BLaER1 treated with 17β-estradiol and CSF1 and Interleukin-3, amounts not matched to agents 10 nM and 100 nM (cell line): ENCODE measurements around the gene SCEL.
A peak's percentile ranks its signal among the peaks of the same experiment; 100 is the strongest.
"Not testable (repeated sequence)": the region's sequence is repeated elsewhere in the genome, so short reads cannot be mapped to it uniquely, and the experiment has no call there.

Experiments used
- H3K27ac ChIP-seq, 11 experiments: shearing (Covaris generic); formaldehyde crosslinking; 2 replicates each; pipeline ENCODE4 v1.8.1; 2022
- H3K27me3 ChIP-seq, 11 experiments: shearing (Covaris generic); formaldehyde crosslinking; 2 replicates each; pipeline ENCODE4 v1.8.1; 2022
- H3K36me3 ChIP-seq, 11 experiments: shearing (Covaris generic); formaldehyde crosslinking; 2 replicates each; pipeline ENCODE4 v1.8.1; 2022
- H3K4me1 ChIP-seq, 10 experiments: shearing (Covaris generic); formaldehyde crosslinking; 2 replicates each; pipeline ENCODE4 v1.8.1; 2022
- H3K4me2 ChIP-seq, 11 experiments: shearing (Covaris generic); formaldehyde crosslinking; 2 replicates each; pipeline ENCODE4 v1.8.1; 2022
- H3K4me3 ChIP-seq, 10 experiments: shearing (Covaris generic); formaldehyde crosslinking; 2 replicates each; pipeline ENCODE4 v1.8.1; 2022
- H3K9ac ChIP-seq, 11 experiments: shearing (Covaris generic); formaldehyde crosslinking; 2 replicates each; pipeline ENCODE4 v1.8.1; 2022
- H3K9me3 ChIP-seq, 11 experiments: shearing (Covaris generic); formaldehyde crosslinking; replicated peaks in 1 of 11; 2 replicates each; pipeline ENCODE4 v1.8.1; 2022
- H4K20me1 ChIP-seq, 11 experiments: shearing (Covaris generic); formaldehyde crosslinking; 2 replicates each; pipeline ENCODE4 v1.8.1; 2022
- Cebpa-rat ChIP-seq, 11 experiments: shearing (Covaris generic); IDR thresholded peaks; 2 replicates each; pipeline ENCODE4 v1.8.1; 2022

Gene SCEL

GRCh38 chr13:77507931-77508776 lies 27.4 kb upstream of the SCEL start:
- Histone ChIP-seq H3K27ac (no peak overlapping the region), H3K36me3 (no peaks in the 10 kb centered on the region), H3K4me1 (peaks cover 0 to 9% (median 6%) of the 10 kb centered on the region in 10 experiments; a peak in 12 of 20 replicates), H3K4me2 (no peak overlapping the region), H3K4me3 (no peak overlapping the region), H3K9ac (no peak overlapping the region), H3K9me3 (no peaks in the 10 kb centered on the region), H4K20me1 (no peaks in the 10 kb centered on the region), H3K27me3 (no peaks in the 10 kb centered on the region)
- TF ChIP-seq Cebpa-rat (IDR thresholded peaks at IDR 0.05): no peak

GRCh38 chr13:77508959-77509620 lies 26.4 kb upstream of the SCEL start:
- Histone ChIP-seq H3K4me1 (peaks cover 9 to 16% (median 14%) of the 10 kb centered on the region in 10 experiments), H3K27ac (no peak overlapping the region)

GRCh38 chr13:77510156-77510555 lies 25.4 kb upstream of the SCEL start:
- Histone ChIP-seq H3K9ac (no peak overlapping the region), H3K27ac (no peak overlapping the region), H3K4me2 (no peak overlapping the region), H3K36me3 (no peaks in the 10 kb centered on the region), H3K9me3 (no peaks in the 10 kb centered on the region), H3K27me3 (no peaks in the 10 kb centered on the region), H3K4me3 (no peak overlapping the region), H4K20me1 (no peaks in the 10 kb centered on the region), H3K4me1 (peaks cover 17 to 23% (median 20%) of the 10 kb centered on the region in 10 experiments)
- no peak for TF ChIP-seq Cebpa-rat (IDR thresholded peaks at IDR 0.05)

More at GRCh38 chr13:77508959-77509620, 26.4 kb upstream of the SCEL start:
- Histone ChIP-seq H4K20me1 (no peaks in the 10 kb centered on the region), H3K9ac (no peak overlapping the region), H3K36me3 (no peaks in the 10 kb centered on the region), H3K4me3 (no peak overlapping the region), H3K27me3 (no peaks in the 10 kb centered on the region), H3K4me2 (peak overlapping the region in 7 of 11 experiments; percentile 6 to 48 (median 39); a peak in 10 of 22 replicates), H3K9me3 (no peaks in the 10 kb centered on the region)
- no peak for TF ChIP-seq Cebpa-rat (IDR thresholded peaks at IDR 0.05)

GRCh38 chr13:77511552-77511951 lies 24.0 kb upstream of the SCEL start:
- H3K27me3 ChIP-seq: no peaks in the 10 kb centered on the region
- TF ChIP-seq Cebpa-rat (IDR thresholded peaks at IDR 0.05): no peak
- H3K4me3 ChIP-seq: no peak overlapping the region
- no peak overlapping the region for H3K4me2 ChIP-seq
- H3K4me1 ChIP-seq: peaks cover 20 to 31% (median 26%) of the 10 kb centered on the region in 10 experiments
- no peak overlapping the region for H3K9ac ChIP-seq
- H3K9me3 ChIP-seq: no peaks in the 10 kb centered on the region
- H4K20me1 ChIP-seq: no peaks in the 10 kb centered on the region
- no peaks in the 10 kb centered on the region for H3K36me3 ChIP-seq
- H3K27ac ChIP-seq: no peak overlapping the region

- no peaks in the 10 kb centered on the region for H4K20me1 ChIP-seq
- H3K9ac ChIP-seq: no peak overlapping the region
- peak overlapping the region; percentile 40 to 63 (median 55); a peak in 21 of 22 replicates for H3K4me2 ChIP-seq
- no peak for TF ChIP-seq Cebpa-rat (IDR thresholded peaks at IDR 0.05)
- H3K36me3 ChIP-seq: no peaks in the 10 kb centered on the region
- peak overlapping the region in 5 of 11 experiments; percentile 2 to 43 (median 28); a peak in 4 of 22 replicates for H3K27ac ChIP-seq
- H3K4me3 ChIP-seq: no peak overlapping the region
- H3K27me3 ChIP-seq: no peaks in the 10 kb centered on the region
- H3K9me3 ChIP-seq: no peaks in the 10 kb centered on the region
- peaks cover 20 to 33% (median 26%) of the 10 kb centered on the region in 10 experiments for H3K4me1 ChIP-seq
Observed at GRCh38 chr13:77513719-77514335, 21.7 kb upstream of the SCEL start.

GRCh38 chr13:77514336-77514726 lies 21.2 kb upstream of the SCEL start:
- peak overlapping the region in 9 of 11 experiments; percentile 43 to 63 (median 58); a peak in 18 of 22 replicates for H3K4me2 ChIP-seq
- no peaks in the 10 kb centered on the region for H3K27me3 ChIP-seq
- H3K36me3 ChIP-seq: no peaks in the 10 kb centered on the region
- no peaks in the 10 kb centered on the region for H3K9me3 ChIP-seq
- TF ChIP-seq Cebpa-rat (IDR thresholded peaks at IDR 0.05): no peak
- no peak overlapping the region for H3K9ac ChIP-seq
- no peaks in the 10 kb centered on the region for H4K20me1 ChIP-seq
- H3K4me1 ChIP-seq: peaks cover 15 to 28% (median 24%) of the 10 kb centered on the region in 10 experiments
- no peak overlapping the region for H3K4me3 ChIP-seq
- H3K27ac ChIP-seq: peak overlapping the region in 4 of 11 experiments; percentile 15 to 43 (median 34); a peak in 3 of 22 replicates

GRCh38 chr13:77515785-77516184 lies 19.7 kb upstream of the SCEL start:
- H3K27ac ChIP-seq: no peak overlapping the region
- H3K9ac ChIP-seq: no peak overlapping the region
- no peaks in the 10 kb centered on the region for H3K36me3 ChIP-seq
- peaks cover 14 to 29% (median 22%) of the 10 kb centered on the region in 10 experiments for H3K4me1 ChIP-seq
- H3K27me3 ChIP-seq: no peaks in the 10 kb centered on the region
- H3K4me2 ChIP-seq: peak overlapping the region in 6 of 11 experiments; percentile 3 to 60 (median 17); a peak in 6 of 22 replicates
- H3K9me3 ChIP-seq: no peaks in the 10 kb centered on the region
- no peak overlapping the region for H3K4me3 ChIP-seq
- no peaks in the 10 kb centered on the region for H4K20me1 ChIP-seq
- no peak for TF ChIP-seq Cebpa-rat (IDR thresholded peaks at IDR 0.05)

GRCh38 chr13:77516342-77516789 lies 19.1 kb upstream of the SCEL start:
- no peak overlapping the region for H3K4me3 ChIP-seq
- no peak for TF ChIP-seq Cebpa-rat (IDR thresholded peaks at IDR 0.05)
- H3K9me3 ChIP-seq: no peaks in the 10 kb centered on the region
- peaks cover 14 to 29% (median 22%) of the 10 kb centered on the region in 10 experiments for H3K4me1 ChIP-seq
- no peaks in the 10 kb centered on the region for H3K27me3 ChIP-seq
- peak overlapping the region in 1 of 11 experiments; percentile 23; a peak in 1 of 22 replicates for H3K27ac ChIP-seq
- H4K20me1 ChIP-seq: no peaks in the 10 kb centered on the region
- peak overlapping the region in 7 of 11 experiments; percentile 1 to 60 (median 11); a peak in 8 of 22 replicates for H3K4me2 ChIP-seq
- H3K9ac ChIP-seq: no peak overlapping the region
- no peaks in the 10 kb centered on the region for H3K36me3 ChIP-seq

- Histone ChIP-seq H3K36me3 (no peaks in the 10 kb centered on the region), H3K27ac (no peak overlapping the region), H3K9me3 (no peaks in the 10 kb centered on the region; a peak in 1 of 22 replicates), H3K4me2 (no peak overlapping the region), H3K9ac (no peak overlapping the region), H3K4me1 (peaks cover 14 to 30% (median 22%) of the 10 kb centered on the region in 10 experiments), H3K27me3 (no peaks in the 10 kb centered on the region), H4K20me1 (no peaks in the 10 kb centered on the region), H3K4me3 (no peak overlapping the region)
- TF ChIP-seq Cebpa-rat (IDR thresholded peaks at IDR 0.05): no peak
Observed at GRCh38 chr13:77518266-77518665, 17.2 kb upstream of the SCEL start.

- H3K27me3 ChIP-seq, H3K27ac ChIP-seq: not testable (repeated sequence)
- H3K4me1 ChIP-seq: peaks cover 3 to 19% (median 11%) of the 10 kb centered on the region in 10 experiments; a peak in 19 of 20 replicates
Observed at GRCh38 chr13:77519396-77519795, 16.1 kb upstream of the SCEL start.

More at GRCh38 chr13:77519396-77519795, 16.1 kb upstream of the SCEL start:
- H3K36me3 ChIP-seq, H4K20me1 ChIP-seq, H3K4me2 ChIP-seq, H3K9ac ChIP-seq, H3K9me3 ChIP-seq, H3K4me3 ChIP-seq: not testable (repeated sequence)
